ENCODE data around the gene CCDC13.

CCDC13 gene, protein sequence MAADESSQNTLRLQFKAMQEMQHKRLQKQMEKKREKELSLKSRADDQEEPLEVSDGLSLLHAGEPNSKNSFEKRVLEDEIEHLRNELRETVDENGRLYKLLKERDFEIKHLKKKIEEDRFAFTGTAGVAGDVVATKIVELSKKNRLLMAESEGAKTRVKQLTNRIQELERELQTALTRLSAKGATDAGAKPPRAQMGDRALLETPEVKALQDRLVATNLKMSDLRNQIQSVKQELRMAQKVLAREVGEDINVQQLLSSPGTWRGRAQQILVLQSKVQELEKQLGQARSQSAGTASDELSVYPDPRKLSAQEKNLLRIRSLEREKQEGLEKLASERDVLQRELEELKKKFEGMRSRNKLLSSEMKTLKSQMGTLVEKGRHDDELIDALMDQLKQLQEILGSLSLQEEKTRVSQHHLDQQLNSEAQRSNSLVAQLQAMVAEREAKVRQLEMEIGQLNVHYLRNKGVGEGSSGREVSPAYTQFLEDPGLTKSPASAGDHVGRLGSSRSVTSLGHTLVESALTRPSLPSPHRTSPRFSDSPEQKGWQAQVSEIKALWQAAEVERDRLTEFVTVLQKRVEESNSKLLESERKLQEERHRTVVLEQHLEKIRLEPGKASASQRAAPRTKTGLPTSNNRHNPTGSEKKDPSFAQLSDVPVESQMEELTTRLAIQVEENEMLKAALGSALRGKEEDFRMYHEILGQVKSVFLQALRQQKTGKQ

DNA sequence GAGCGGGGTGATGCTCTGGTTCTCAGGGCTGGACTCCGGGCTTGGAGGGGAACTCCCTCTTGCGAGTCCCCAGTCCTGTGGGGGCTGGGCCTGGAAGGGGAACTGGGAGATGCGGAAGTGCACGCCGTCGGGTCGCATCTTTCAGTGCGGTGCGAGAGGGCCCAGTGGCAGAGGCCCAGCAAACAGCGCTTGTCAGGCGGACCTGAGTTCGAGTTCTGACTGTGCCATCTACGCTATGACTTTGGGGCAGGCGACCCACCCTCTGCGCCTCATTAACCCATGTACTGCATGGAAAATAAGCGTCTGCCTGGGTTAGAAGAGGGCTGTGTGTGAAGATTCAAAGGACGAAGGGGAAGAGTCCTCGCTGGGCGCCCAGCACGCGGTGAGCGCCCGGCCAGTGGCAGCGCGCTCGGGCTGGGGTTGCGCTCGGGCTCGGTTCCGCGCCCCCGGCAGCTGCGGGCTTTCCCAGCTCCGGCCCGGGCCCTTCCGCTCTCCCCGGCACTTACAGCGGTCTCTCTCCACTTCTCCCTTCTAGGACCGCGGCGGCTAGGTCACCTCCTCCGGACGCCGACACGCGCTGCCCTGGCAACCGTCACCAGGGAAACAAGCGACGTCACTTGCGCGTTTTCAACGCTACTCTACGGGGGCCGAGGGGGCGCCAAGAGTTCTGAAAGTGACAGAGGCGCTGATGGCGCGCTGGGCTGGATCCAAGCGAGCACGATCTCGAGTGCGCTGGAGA, at the start of gene CCDC13:
Gene CCDC13 (minus strand): TSS at position 584 of the 739 bp plus-strand sequence. CDS start 14,908 bp downstream, outside the sequence.
- Histone ChIP-seq H4K20me1 (ENCODE audit: control insufficient read depth, insufficient read depth, low read depth, low read length) (no peaks in the 10 kb centered on the region), H3K27ac (ENCODE audit: low read depth, low read length) (no peak within 1 kb of the TSS; the same call in 1 of the 2 replicates), H3K27me3 (ENCODE audit: control insufficient read depth, low read length) (no peaks in the 10 kb centered on the region), H3K4me1 (ENCODE audit: control insufficient read depth, low read length) (peaks cover 7% of the 10 kb centered on the region), H3K4me2 (ENCODE audit: low read length) (peak within 1 kb of the TSS; percentile 91), H3K36me3 (ENCODE audit: control insufficient read depth, low read length) (no peaks in the 10 kb centered on the region), H3K79me2 (ENCODE audit: control insufficient read depth, low read length) (no peaks in the 10 kb centered on the region), H3K9me2 (replicated peaks; ENCODE audit: control insufficient read depth, low read length) (no peaks in the 10 kb centered on the region), H3F3A (ENCODE audit: control insufficient read depth, insufficient read depth) (peaks cover 6% of the 10 kb centered on the region; the same call in 1 of the 2 replicates), H3K4me3 (ENCODE audit: low read length) (peak within 1 kb of the TSS; percentile 77), H3K9me3 (ENCODE audit: control insufficient read depth, insufficient read depth, low read length) (no peaks in the 10 kb centered on the region)
- no peak for TF ChIP-seq EZH2phosphoT487 (IDR thresholded peaks at IDR 0.05; ENCODE audit: borderline replicate concordance, low read length)
- TF ChIP-seq, protein P1, sequence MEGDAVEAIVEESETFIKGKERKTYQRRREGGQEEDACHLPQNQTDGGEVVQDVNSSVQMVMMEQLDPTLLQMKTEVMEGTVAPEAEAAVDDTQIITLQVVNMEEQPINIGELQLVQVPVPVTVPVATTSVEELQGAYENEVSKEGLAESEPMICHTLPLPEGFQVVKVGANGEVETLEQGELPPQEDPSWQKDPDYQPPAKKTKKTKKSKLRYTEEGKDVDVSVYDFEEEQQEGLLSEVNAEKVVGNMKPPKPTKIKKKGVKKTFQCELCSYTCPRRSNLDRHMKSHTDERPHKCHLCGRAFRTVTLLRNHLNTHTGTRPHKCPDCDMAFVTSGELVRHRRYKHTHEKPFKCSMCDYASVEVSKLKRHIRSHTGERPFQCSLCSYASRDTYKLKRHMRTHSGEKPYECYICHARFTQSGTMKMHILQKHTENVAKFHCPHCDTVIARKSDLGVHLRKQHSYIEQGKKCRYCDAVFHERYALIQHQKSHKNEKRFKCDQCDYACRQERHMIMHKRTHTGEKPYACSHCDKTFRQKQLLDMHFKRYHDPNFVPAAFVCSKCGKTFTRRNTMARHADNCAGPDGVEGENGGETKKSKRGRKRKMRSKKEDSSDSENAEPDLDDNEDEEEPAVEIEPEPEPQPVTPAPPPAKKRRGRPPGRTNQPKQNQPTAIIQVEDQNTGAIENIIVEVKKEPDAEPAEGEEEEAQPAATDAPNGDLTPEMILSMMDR (IDR thresholded peaks at IDR 0.05; ENCODE audit: low read depth, low read length, poor library complexity, severe bottlenecking), result no peak

DNA sequence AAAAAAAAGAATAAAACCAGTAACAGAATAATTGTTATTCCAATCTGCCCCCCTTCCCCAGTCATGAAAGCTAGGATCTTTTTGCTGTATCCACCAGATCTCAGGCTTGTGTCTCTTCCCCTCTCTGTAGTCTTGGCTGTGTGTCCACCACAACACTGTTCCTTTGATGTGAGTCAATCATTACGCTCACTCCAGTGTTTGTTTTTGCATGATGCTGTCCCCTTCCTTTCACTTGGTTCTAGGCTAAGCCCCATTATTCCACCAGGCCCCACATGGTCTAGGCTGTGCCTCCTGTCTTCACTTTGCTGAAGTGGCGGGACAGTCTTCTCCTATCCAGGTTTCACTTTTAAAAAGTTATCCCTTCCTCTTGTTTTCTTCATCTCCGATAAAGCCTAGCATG, 49.8 kb upstream of the CCDC13 start:
- H3K27me3 ChIP-seq (ENCODE audit: control insufficient read depth, low read length), result peaks cover 32% of the 10 kb centered on the region
- no peaks in the 10 kb centered on the region for H3F3A ChIP-seq (ENCODE audit: control insufficient read depth, insufficient read depth)
- no peak overlapping the region for H3K4me2 ChIP-seq (ENCODE audit: low read length)
- H3K27ac ChIP-seq (ENCODE audit: low read depth, low read length), result no peak overlapping the region
- no peak overlapping the region for H3K4me3 ChIP-seq (ENCODE audit: low read length)
- no peaks in the 10 kb centered on the region for H3K9me2 ChIP-seq (replicated peaks; ENCODE audit: control insufficient read depth, low read length)
- H3K79me2 ChIP-seq (ENCODE audit: control insufficient read depth, low read length), result no peaks in the 10 kb centered on the region
- no peaks in the 10 kb centered on the region for H3K9me3 ChIP-seq (ENCODE audit: control insufficient read depth, insufficient read depth, low read length)
- no peaks in the 10 kb centered on the region for H4K20me1 ChIP-seq (ENCODE audit: control insufficient read depth, insufficient read depth, low read depth, low read length)
- TF ChIP-seq EZH2phosphoT487 (IDR thresholded peaks at IDR 0.05; ENCODE audit: borderline replicate concordance, low read length), result no peak
- TF ChIP-seq, protein P1 (IDR thresholded peaks at IDR 0.05; ENCODE audit: low read depth, low read length, poor library complexity, severe bottlenecking), result no peak
- H3K36me3 ChIP-seq (ENCODE audit: control insufficient read depth, low read length), result no peaks in the 10 kb centered on the region
- H3K4me1 ChIP-seq (ENCODE audit: control insufficient read depth, low read length), result no peaks in the 10 kb centered on the region

DNA sequence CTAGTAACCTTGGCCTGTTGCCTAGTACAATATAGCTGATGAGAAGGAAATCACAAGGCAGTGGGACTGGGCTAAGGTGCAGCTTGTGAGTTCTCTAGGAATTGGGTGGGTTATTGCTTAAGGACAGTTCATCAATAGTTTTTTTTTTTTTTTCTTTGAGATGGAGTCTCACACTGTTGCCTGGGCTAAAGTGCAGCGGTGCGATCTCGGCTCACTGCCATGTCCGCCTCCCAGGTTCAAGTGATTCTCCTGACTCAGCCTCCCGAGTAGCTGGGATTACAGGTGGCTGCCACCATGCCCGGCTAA, 47.6 kb upstream of the CCDC13 start:
- Histone ChIP-seq H3F3A (ENCODE audit: control insufficient read depth, insufficient read depth) (no peaks in the 10 kb centered on the region), H3K27ac (ENCODE audit: low read depth, low read length) (no peak overlapping the region), H3K27me3 (ENCODE audit: control insufficient read depth, low read length) (peaks cover 24% of the 10 kb centered on the region), H4K20me1 (ENCODE audit: control insufficient read depth, insufficient read depth, low read depth, low read length) (no peaks in the 10 kb centered on the region), H3K4me1 (ENCODE audit: control insufficient read depth, low read length) (no peaks in the 10 kb centered on the region), H3K9me2 (replicated peaks; ENCODE audit: control insufficient read depth, low read length) (no peaks in the 10 kb centered on the region), H3K4me3 (ENCODE audit: low read length) (no peak overlapping the region), H3K36me3 (ENCODE audit: control insufficient read depth, low read length) (no peaks in the 10 kb centered on the region), H3K79me2 (ENCODE audit: control insufficient read depth, low read length) (no peaks in the 10 kb centered on the region), H3K9me3 (ENCODE audit: control insufficient read depth, insufficient read depth, low read length) (no peaks in the 10 kb centered on the region), H3K4me2 (ENCODE audit: low read length) (no peak overlapping the region)
- TF ChIP-seq EZH2phosphoT487 (IDR thresholded peaks at IDR 0.05; ENCODE audit: borderline replicate concordance, low read length), result no peak
- TF ChIP-seq, protein P1 (IDR thresholded peaks at IDR 0.05; ENCODE audit: low read depth, low read length, poor library complexity, severe bottlenecking), result no peak

All from DOHH2 (cell line).